GM12875 (cell line): ENCODE measurements around the gene FOXI2.

Experiments
- H3K4me3 ChIP-seq: one replicate; pipeline ENCODE4 v1.5.1; 2011; ENCODE audit warnings: low read depth, low read length, control low read depth
- CTCF ChIP-seq: IDR thresholded peaks from 2 replicates; pipeline ENCODE4 v1.5.1; 2011; ENCODE audit warnings: low read depth, mild to moderate bottlenecking, control low read depth, inconsistent platforms, low read length, moderate library complexity, borderline replicate concordance; ENCODE audit not compliant: insufficient read depth

FOXI2 gene

DNA sequence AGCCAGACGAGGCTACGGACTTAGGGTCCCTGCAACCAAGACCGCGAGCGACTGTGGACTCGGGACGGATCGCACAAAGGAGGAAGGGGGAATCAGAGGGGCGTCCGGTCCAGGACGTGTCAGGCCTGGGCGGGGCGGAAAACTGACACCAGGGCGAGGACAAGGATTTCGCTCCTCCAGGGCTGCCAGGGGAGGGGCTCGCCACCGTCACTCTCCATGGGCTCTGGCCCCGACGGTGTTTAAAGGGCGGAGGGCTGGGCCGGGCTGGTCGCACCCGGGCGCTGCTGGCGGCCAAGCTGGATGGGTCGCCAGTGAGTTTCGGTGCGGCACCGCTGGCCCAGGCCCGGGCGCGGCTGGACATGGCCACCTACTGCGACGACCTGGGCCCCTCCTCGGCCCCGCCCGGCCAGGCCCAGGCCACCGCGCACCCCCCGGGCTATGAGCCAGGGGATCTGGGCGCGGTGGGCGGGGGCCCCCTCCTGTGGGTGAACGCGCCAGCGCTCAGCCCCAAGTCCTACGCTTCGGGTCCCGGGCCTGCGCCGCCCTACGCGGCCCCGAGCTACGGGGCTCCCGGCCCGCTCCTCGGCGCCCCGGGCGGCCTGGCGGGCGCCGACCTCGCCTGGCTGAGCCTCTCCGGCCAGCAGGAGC is at the start of gene FOXI2:
Gene FOXI2, plus strand, starts transcription at position 271 of the 648 bp plus-strand sequence. Its CDS starts 89 bp downstream, at position 360.
- no peak within 1 kb of the TSS for H3K4me3 ChIP-seq
- no peak for TF ChIP-seq CTCF

DNA sequence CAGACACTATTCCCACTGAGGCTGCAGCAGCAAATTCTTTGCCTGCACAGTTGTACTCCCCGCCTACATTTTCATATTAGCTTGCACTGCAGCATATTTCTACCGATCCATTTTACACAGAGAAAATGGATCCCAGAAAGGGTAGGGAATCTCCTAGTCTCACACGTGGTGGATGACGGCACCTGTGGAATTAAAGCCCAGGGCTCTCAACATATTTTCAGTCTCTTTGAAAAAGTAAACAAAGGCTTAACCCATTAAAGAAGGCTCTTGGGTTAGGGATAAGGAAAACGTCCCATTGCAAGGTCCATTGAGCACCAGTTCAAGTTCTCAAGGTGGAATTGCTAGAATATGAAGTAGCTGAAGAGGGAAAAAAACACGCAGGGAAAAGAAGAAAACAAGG is 49.4 kb upstream of the FOXI2 start:
- no peak for TF ChIP-seq CTCF
- H3K4me3 ChIP-seq, result no peak overlapping the region

DNA sequence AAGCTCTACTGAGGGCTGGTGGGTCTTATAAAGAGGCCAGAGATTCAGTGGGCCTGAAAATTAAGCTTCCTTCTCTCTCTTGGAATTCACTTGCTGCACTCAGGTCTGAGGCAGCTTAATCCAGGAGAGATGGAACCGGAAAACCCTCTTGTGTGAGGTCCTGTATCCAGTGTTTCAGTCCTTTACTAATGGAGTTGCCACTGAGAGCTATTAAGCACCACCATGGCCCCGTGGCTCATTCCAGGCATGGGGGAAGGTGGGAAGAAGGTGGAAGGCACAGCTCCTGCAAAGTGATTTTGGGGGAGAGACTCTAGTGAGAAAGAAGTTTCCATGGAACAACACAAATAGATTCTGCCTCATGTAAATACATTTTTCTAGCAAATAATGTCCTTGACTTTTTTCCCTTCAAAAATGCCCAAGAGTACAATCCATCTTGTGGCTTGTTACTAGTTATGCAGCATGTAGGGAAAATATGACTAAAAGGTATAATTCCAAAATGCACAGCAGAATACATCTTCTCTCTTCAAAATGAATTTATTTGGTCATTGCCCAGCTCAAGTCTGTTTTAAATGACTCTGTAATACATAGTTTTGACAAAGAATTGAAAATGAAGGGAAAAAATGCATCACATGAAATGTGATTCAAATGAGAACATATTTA is 46.7 kb upstream of the FOXI2 start:
- no peak for TF ChIP-seq CTCF
- H3K4me3 ChIP-seq, result no peak overlapping the region

DNA sequence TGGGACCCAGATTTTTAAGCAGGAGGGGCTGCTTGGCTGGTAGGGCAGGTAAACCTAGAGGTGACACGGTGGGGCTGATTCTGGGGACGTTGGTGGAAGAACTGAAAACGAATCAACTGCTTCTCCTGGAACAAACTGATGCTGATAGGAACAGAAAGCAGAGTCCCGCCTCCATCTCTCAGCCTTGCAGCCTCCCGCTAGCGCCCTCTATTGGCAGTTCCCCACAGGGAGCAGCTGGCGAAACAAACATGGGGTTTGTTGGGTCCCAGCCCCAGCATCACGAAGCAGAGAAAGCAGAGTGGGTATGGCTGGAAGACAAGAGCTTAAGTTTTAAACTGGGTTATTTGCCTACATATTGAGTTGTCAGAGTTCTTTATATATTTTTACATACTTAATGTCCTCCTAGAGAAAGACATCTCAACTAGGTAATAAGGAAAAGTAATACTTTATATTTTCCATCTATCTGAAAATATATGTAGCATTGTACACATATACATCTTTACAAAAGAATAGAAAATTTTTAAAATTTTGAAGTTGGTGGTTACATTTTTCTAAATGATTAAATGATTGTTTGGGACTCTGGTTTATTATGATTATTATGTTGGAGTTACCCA is 42.3 kb upstream of the FOXI2 start:
- TF ChIP-seq CTCF, result peak; percentile 80
- H3K4me3 ChIP-seq, result no peak overlapping the region

GRCh38 chr10:127695431-127695830 is 41.6 kb upstream of the FOXI2 start:
- TF ChIP-seq CTCF, result no peak
- H3K4me3 ChIP-seq, result no peak overlapping the region

DNA sequence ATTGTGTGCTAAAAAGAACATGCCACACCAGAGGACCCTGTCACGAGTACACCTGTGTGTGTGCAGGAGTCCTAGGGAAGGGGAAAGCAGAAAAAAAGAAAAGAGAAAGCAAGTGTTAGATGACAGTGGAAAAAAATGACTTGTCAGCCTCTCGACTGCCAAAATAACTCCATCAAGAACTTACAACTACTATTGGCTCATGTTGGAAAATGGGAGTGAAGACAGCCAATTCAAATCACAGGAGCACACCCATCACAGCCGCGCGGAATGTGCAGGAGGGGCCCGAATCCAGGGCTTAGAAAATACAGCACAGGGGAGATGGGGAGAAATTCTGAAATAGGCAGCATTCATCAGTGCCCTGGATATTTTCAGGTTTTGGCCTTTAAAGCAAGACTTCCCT is 38.1 kb upstream of the FOXI2 start:
- TF ChIP-seq CTCF, result no peak

GRCh38 chr10:127699311-127699710 is 37.7 kb upstream of the FOXI2 start:
- H3K4me3 ChIP-seq, result no peak overlapping the region
- TF ChIP-seq CTCF, result no peak

More for the DNA sequence above, 38.1 kb upstream of the FOXI2 start:
- H3K4me3 ChIP-seq, result no peak overlapping the region
